GM12878 (cell line): ENCODE results near the gene SNX10.

Experiments
- EZH2 ChIP-seq: IDR thresholded peaks from 2 replicates; pipeline ENCODE4 v1.6.1; 2012; ENCODE audit warnings: low read depth, mild to moderate bottlenecking, control low read depth, inconsistent platforms, low read length, borderline replicate concordance; ENCODE audit not compliant: control insufficient read depth
- HDGF ChIP-seq: fragments of 450-650 bp; IDR thresholded peaks from 2 replicates; pipeline ENCODE4 v1.6.1; 2016; ENCODE audit warnings: antibody characterized with exemption
- RFX5 ChIP-seq: IDR thresholded peaks from 2 replicates; pipeline ENCODE4 v1.6.1; 2011; ENCODE audit warnings: low read depth, low read length, improper control_type of control experiment
- STAT1 ChIP-seq: fragments of 450-650 bp; conservative IDR thresholded peaks from 2 replicates; pipeline ENCODE4 v1.6.1; 2014; ENCODE audit warnings: antibody characterized with exemption, mild to moderate bottlenecking
- ZNF384 ChIP-seq: IDR thresholded peaks from 2 replicates; pipeline ENCODE4 v1.6.1; 2012; ENCODE audit warnings: low read depth, mild to moderate bottlenecking, low read length, improper control_type of control experiment, borderline replicate concordance

GRCh38 chr7:26279405-26279804, 12.3 kb upstream of the SNX10 start:
- TF ChIP-seq EZH2 = no peak
- TF ChIP-seq RFX5 = no peak
- TF ChIP-seq STAT1 = no peak
- no peak for TF ChIP-seq ZNF384
- TF ChIP-seq HDGF = no peak
